T-helper 2 cell treated with Interferon-gamma antibody and Interleukin-4, amounts not matched to agents 5 μg/mL and 100 μg/mL, for 36 hours (primary cell): Measurements from ENCODE around the gene PDIA2.

Source experiments
- DNase-seq: peaks from one replicate; pipeline ENCODE4 v3.0.0; 2021; ENCODE audit warnings: low spot score
- H3K27ac Mint-ChIP-seq: one replicate; pipeline ENCODE4 v1.8.0; 2021; ENCODE audit warnings: mild to moderate bottlenecking, mixed read lengths
- H3K27me3 Mint-ChIP-seq: one replicate; pipeline ENCODE4 v1.8.0; 2021; ENCODE audit warnings: low read depth, mixed read lengths
- H3K36me3 Mint-ChIP-seq: one replicate; pipeline ENCODE4 v1.8.0; 2021; ENCODE audit warnings: low read depth, mixed read lengths
- H3K4me1 Mint-ChIP-seq: one replicate; pipeline ENCODE4 v1.8.0; 2021; ENCODE audit warnings: low read depth, mixed read lengths
- H3K4me3 Mint-ChIP-seq: one replicate; pipeline ENCODE4 v1.8.0; 2022; ENCODE audit warnings: mild to moderate bottlenecking, moderate library complexity, mixed read lengths
- H3K9me3 Mint-ChIP-seq: one replicate; pipeline ENCODE4 v1.8.0; 2021; ENCODE audit warnings: mixed read lengths

The PDIA2 gene

DNA sequence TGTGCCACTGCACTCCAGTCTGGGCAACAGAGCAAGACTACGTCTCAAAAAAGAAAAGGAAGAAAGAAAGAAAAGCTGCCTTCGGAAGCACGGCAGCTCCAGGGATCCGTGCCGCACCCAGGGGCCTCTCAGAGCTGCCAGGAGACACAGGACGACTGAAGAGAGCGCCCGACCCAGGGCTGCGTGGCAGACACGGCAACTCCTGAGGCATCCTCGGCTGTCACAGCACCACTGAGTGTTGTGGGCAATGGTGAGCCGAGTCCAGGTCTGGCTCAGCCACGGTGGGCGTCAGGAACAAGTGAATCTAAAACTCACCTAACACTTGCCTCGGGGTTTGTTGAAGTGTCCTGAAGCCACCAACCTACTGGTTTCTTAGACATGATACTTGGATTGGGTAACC, 28.8 kb downstream of the PDIA2 start:
- no peak for DNase-seq
- Mint-ChIP-seq H3K27me3 (no peaks in the 10 kb centered on the region), H3K27ac (no peak overlapping the region), H3K4me1 (peaks cover 13% of the 10 kb centered on the region), H3K9me3 (no peaks in the 10 kb centered on the region), H3K36me3 (peaks cover 22% of the 10 kb centered on the region), H3K4me3 (no peak overlapping the region)

DNA sequence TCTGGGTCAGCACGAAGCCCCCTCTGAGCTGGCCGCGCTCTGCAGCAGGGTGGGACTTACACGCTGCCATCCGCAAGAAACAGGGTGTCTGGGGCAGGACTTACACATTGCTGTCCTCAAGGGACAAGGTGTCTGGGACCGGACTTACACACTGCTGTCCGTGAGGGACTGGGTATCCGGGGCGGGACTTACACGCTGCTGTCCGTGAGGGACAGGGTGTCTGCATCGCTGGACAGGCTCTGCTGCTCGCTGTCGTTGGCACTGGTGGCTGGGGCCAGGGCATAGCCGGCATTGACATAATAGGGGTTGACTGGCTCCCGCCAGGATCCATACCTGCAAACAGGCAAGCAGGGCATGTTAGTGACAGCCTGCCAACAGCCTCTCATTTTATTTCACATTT, 31.4 kb downstream of the PDIA2 start:
- Mint-ChIP-seq H3K27ac (no peak overlapping the region), H3K36me3 (peaks cover 21% of the 10 kb centered on the region), H3K9me3 (no peaks in the 10 kb centered on the region), H3K4me1 (peaks cover 32% of the 10 kb centered on the region), H3K27me3 (no peaks in the 10 kb centered on the region), H3K4me3 (no peak overlapping the region)
- no peak for DNase-seq

DNA sequence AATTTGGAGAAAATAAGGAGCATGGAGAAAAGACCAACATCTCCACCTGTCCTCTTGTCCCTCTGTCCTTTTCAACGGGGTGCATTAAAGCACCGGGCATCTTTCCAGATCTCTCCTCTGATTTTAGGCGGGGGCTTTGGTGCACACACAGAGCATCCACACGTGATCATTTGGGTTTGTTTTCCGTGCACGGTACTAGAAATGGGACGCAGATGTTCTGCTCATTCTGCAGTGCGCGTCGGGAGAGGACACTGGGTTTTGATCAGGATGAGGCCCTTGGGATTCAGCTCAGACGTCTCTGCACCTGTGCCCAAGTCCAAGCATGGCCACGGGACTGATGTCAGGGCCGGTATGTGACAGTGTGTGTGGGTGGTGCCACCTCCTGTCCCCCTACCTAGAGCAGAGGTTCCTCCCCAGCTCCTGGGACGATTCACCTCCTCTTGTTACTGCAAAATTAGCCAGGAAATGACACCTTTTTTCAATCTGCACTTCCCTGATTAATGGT, 31.9 kb downstream of the PDIA2 start:
- no peak for DNase-seq
- peaks cover 24% of the 10 kb centered on the region for H3K36me3 Mint-ChIP-seq
- peaks cover 32% of the 10 kb centered on the region for H3K4me1 Mint-ChIP-seq
- H3K27me3 Mint-ChIP-seq: no peaks in the 10 kb centered on the region
- H3K4me3 Mint-ChIP-seq: no peak overlapping the region
- H3K27ac Mint-ChIP-seq: no peak overlapping the region
- no peaks in the 10 kb centered on the region for H3K9me3 Mint-ChIP-seq

DNA sequence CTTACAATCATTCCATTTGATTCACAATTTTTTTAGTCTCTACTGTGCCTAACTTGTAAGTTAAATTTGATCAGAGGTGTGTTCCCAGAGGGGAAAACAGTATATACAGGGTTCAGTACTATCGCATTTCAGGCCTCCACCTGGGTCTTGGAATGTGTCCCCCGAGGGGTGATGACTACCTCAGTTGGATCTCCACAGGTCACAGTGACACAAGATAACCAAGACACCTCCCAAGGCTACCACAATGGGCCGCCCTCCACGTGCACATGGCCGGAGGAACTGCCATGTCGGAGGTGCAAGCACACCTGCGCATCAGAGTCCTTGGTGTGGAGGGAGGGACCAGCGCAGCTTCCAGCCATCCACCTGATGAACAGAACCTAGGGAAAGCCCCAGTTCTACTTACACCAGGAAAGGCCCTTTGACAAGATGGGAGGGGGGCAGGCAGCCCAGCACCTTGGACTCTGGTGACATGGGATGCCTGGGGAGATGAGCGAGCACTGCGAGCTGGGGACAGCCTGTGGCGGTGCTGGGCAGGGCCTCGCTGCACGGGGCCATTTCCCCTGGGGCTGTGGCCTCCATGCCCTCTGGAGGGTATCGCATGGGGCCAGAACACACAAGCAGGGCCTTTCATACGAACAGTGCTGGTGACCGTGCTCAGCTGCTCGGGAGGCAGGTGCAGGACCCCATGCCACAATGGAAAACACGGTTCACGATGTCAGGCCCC, 33.9 kb downstream of the PDIA2 start:
- Mint-ChIP-seq H3K27me3 (no peaks in the 10 kb centered on the region), H3K4me3 (no peak overlapping the region), H3K9me3 (no peaks in the 10 kb centered on the region), H3K4me1 (peaks cover 36% of the 10 kb centered on the region), H3K36me3 (peaks cover 27% of the 10 kb centered on the region), H3K27ac (no peak overlapping the region)
- DNase-seq: no peak

DNA sequence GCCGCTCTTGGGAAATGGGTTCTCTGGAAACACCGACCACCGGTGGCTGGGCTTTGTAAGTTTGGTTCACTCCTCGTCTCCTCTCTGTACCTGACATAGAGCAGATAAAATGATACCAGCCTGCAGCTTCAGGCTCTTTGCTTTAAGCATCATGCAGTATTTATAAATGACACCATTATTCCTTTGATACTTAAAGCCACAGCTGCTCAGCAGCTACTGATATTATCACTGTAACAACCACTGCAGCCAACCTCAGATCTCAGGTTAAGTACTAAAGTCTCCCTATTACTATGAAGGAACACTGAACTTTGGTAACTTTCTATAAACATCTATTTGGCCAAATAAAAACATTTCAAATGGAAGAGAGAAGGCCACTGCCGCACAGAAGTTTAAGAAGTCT, 34.6 kb downstream of the PDIA2 start:
- H3K27me3 Mint-ChIP-seq: no peaks in the 10 kb centered on the region
- H3K9me3 Mint-ChIP-seq: no peaks in the 10 kb centered on the region
- no peak overlapping the region for H3K27ac Mint-ChIP-seq
- H3K4me3 Mint-ChIP-seq: peak overlapping the region; percentile 20
- no peak for DNase-seq
- peaks cover 36% of the 10 kb centered on the region for H3K4me1 Mint-ChIP-seq
- peaks cover 24% of the 10 kb centered on the region for H3K36me3 Mint-ChIP-seq

DNA sequence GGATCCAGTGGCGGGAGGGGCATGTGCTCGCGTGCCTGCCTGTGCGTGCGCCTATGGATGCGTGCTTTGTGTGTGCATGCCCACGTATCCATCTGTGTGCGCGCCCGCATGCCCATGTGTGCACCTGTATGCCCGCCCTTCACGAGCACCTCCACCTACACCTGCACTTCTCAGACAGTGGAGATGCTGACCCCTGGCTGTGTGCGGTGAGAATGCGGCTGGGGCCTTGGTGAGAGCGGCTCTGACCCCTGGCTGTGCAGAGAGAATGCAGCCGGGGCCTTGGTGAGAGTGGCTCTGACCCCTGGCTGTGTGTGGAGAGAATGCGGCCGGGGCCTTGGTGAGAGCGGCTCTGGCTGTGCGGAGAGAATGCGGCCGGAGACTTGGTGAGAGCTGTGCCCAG, 35.7 kb downstream of the PDIA2 start:
- Mint-ChIP-seq H3K4me3 (no peak overlapping the region), H3K4me1 (peaks cover 41% of the 10 kb centered on the region), H3K9me3 (no peaks in the 10 kb centered on the region), H3K27me3 (no peaks in the 10 kb centered on the region), H3K27ac (no peak overlapping the region), H3K36me3 (peaks cover 19% of the 10 kb centered on the region)
- no peak for DNase-seq

DNA sequence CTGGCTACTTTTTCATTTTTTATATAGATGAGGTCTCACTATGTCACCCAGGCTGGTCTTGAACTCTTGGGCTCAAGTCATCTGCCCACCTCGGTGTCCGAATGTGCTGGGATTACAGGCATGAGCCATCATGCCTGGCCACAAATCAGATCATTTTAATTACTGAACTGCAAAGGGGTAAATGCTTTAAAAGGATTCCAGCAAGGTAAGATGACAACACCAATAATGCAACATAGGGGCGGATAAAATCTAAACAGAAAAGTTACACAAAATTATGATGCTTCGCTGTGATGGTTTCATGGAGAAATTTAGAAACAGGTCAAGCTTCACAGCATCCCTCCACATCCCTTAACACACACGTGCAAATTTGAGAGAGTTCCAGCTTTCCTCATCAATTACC, 37.2 kb downstream of the PDIA2 start:
- H3K4me1 Mint-ChIP-seq: peaks cover 53% of the 10 kb centered on the region
- no peak overlapping the region for H3K4me3 Mint-ChIP-seq

DNA sequence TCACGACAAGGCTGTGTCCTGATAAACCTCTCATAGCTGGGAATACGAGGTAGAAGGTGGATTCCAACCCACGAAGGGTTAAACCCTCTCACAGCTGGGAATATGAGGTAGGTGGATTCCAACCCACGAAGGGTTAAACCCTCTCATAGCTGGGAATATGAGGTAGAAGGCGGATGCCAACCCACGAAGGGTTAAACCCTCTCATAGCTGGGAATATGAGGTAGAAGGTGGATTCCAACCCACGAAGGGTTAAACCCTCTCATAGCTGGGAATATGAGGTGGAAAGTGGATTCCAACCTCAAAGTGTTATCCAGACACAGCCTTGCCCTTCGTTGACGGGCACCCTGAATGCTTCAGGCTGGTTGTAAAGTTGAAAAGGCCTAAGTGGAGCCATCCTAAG, 38.6 kb downstream of the PDIA2 start:
- H3K4me1 Mint-ChIP-seq: peaks cover 55% of the 10 kb centered on the region
- no peak for DNase-seq
- H3K27me3 Mint-ChIP-seq: no peaks in the 10 kb centered on the region
- peaks cover 16% of the 10 kb centered on the region for H3K36me3 Mint-ChIP-seq
- no peak overlapping the region for H3K4me3 Mint-ChIP-seq
- no peaks in the 10 kb centered on the region for H3K9me3 Mint-ChIP-seq
- no peak overlapping the region for H3K27ac Mint-ChIP-seq

More for the DNA sequence above, 37.2 kb downstream of the PDIA2 start:
- H3K27ac Mint-ChIP-seq: no peak overlapping the region
- no peak for DNase-seq
- H3K27me3 Mint-ChIP-seq: no peaks in the 10 kb centered on the region
- H3K36me3 Mint-ChIP-seq: peaks cover 16% of the 10 kb centered on the region
- H3K9me3 Mint-ChIP-seq: no peaks in the 10 kb centered on the region

DNA sequence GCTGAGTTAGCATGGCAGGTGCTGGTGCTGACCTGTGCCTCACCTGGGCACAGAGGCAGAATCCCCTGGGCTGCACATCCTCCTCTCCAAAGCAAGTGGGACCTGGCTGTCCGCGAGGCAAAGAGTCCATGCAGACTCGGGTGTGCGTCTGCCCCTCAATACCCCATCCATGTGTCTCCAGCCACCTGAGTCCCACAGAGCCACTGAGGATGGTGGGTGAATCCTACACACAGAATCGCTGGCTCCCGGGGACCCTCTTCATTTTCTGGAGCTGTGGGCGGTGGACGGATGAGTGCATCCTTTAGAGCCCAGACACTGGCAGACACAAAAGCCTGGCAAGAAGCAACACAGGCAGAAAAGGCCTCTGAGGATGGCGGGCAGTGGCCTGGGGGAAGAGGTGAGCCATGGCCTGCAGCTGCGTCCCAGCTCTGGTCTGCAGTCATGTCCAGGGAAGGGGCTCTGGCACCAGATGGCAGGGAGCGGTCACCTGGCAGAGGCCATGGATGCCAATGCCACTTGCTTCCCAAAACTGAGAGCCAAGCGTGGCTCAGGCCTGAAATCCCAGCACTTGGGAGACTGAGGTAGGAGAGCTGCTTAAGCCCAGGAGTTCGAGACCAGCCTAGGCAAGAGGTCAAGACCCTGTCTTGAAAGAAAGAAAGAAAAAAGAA, 39.6 kb downstream of the PDIA2 start:
- DNase-seq: no peak
- Mint-ChIP-seq H3K4me1 (peaks cover 47% of the 10 kb centered on the region), H3K27me3 (no peaks in the 10 kb centered on the region), H3K27ac (peak overlapping the region; percentile 65), H3K36me3 (peaks cover 15% of the 10 kb centered on the region), H3K9me3 (no peaks in the 10 kb centered on the region), H3K4me3 (no peak overlapping the region)

DNA sequence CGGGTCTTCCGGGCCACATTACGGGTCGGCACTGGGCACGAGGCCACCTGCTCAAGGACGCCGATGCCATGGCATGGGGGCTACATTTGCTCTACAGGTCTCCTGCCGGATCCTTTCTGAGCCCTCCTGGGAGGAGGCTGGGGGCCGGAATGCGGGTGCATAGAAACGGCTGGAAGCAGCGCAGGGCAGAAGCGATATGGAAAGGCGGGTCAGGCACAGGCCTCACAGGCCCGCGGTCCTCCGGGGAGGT, 41.2 kb downstream of the PDIA2 start:
- no peak for DNase-seq
- Mint-ChIP-seq H3K27ac (peak overlapping the region; percentile 81), H3K4me1 (peaks cover 34% of the 10 kb centered on the region), H3K36me3 (peaks cover 9% of the 10 kb centered on the region), H3K27me3 (no peaks in the 10 kb centered on the region), H3K9me3 (no peaks in the 10 kb centered on the region), H3K4me3 (peak overlapping the region; percentile 76)

DNA sequence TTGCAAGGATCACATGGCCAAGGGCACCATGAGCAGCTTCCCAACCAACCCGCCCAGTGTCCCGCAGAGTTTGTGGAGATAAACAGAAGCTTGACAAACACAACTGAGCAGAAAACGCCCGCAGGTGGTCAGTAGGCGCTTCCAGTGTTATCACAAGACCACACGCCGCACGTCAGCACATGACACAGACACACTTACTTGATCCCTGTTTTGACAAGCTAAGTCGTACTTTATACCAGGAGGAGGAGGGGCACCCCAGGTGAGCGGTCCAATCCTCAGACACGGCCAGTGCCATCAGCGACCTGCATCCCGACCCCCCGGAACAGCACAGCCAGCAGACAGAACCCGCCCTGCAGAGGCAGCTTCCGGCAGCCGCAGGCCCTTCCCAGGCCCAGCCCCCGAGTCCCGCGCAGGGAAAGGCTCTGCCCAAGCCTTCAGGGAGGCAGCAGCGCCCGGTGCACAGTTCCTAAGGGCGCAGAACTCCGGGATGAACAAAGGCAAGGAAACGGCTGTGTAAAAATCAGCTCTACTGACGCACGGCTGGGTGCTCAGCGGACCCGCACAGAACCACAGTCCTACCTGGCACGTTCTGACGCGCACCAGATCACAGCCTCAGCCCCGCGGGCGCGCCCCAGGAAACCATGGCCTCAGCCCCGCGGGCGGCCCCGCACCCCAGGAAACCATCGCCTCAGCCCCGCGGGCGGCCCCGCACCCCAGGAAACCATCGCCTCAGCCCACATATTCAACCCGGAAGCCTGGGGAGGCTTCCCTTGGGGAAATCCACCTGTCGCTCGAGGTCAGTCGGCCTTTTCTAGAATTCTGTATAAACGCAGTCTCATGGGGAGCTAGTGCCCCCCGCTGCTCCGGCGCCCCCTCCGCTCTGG, 41.7 kb downstream of the PDIA2 start:
- H3K27ac Mint-ChIP-seq: peak overlapping the region; percentile 81
- H3K4me1 Mint-ChIP-seq: peaks cover 32% of the 10 kb centered on the region
- peak; percentile 64 for DNase-seq
- H3K36me3 Mint-ChIP-seq: peaks cover 6% of the 10 kb centered on the region
- no peaks in the 10 kb centered on the region for H3K9me3 Mint-ChIP-seq
- no peaks in the 10 kb centered on the region for H3K27me3 Mint-ChIP-seq
- peak overlapping the region; percentile 76 for H3K4me3 Mint-ChIP-seq

DNA sequence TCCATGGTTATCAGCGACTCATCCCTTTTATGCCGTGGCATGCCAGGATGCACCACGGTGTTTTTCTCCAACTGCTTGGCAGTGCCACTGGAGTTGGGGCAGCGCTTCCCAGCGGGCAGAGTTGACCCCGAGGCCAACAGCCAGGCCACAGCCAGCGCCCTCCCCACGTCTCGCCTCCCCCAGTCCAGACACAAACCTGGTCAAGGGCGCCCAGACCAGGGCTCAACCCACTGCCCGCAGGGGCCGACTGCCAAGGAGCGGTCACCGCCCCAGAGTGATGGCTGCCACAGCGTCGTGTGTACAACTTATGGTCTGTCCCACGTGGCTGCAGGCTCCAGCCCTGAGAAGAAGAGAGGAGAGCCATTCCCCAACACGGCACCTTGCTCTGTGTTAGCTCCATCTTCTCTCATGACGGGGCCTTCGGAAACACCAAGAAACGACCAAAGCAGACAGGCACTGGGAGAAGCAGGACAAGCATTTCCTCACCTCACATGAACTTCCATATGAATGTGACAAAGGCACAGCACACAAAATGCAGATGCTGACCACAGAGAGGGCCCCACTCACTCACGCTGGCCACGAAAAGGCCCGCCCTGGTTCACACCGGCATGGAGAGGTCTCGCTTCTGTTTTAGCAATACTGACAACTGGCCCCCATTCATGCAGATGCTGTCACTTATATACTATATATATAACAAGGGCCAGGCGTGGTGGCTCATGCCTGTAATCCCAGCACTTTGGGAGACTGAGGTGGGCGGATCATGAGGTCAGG, 42.6 kb downstream of the PDIA2 start:
- no peak for DNase-seq
- peak overlapping the region; percentile 81 for H3K27ac Mint-ChIP-seq
- H3K27me3 Mint-ChIP-seq: no peaks in the 10 kb centered on the region
- H3K9me3 Mint-ChIP-seq: no peaks in the 10 kb centered on the region
- peak overlapping the region; percentile 76 for H3K4me3 Mint-ChIP-seq
- H3K4me1 Mint-ChIP-seq: peaks cover 28% of the 10 kb centered on the region
- peaks cover under 1% of the 10 kb centered on the region for H3K36me3 Mint-ChIP-seq

DNA sequence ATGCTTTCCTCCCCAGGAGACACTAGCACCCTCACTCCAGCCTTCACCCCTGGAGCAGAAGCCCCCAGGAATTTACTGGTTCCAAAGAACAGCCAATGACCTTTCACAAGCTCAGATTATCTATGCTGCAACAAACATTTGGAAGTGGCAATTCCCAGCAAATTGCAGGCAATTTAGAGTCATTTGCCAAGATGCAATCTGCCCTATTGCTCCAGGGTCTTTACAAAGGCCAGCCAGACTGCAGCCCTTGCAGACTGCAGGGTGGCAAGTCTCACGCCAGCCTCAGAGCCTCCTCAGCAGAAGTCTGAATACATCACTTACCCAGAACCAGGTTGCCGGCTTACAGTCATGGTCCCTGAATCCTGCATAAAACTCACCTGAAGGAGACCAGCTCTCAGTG, 47.8 kb downstream of the PDIA2 start:
- no peak for DNase-seq
- H3K27me3 Mint-ChIP-seq: no peaks in the 10 kb centered on the region
- peaks cover 26% of the 10 kb centered on the region for H3K4me1 Mint-ChIP-seq
- no peaks in the 10 kb centered on the region for H3K9me3 Mint-ChIP-seq
- H3K36me3 Mint-ChIP-seq: peaks cover 3% of the 10 kb centered on the region
- H3K4me3 Mint-ChIP-seq: no peak overlapping the region
- H3K27ac Mint-ChIP-seq: no peak overlapping the region
